K562 (cell line): ENCODE measurements around the gene HNRNPDL. TPM values are rescaled to one million over a fixed set of nuclear protein-coding genes. Genes with fewer than 3 reads are reported as not detected.
A peak's percentile ranks its signal among the peaks of the same experiment; 100 is the strongest.

ENCODE experiments used
- BRD4 ChIP-seq: fragments of 200-600 bp; sonication (generic); IDR thresholded peaks from 2 replicates; pipeline ENCODE4 v1.6.1; 2017; ENCODE audit warnings: inconsistent platforms
- ELF1 ChIP-seq: fragments of 200-800 bp; sonication (Bioruptor generic); IDR thresholded peaks from 2 replicates; pipeline ENCODE4 v1.6.1; 2016; ENCODE audit warnings: missing genetic modification characterization, missing compliant biosample characterization
- EP400 ChIP-seq: fragments of 450-650 bp; IDR thresholded peaks from 2 replicates; pipeline ENCODE4 v1.6.1; 2017; ENCODE audit warnings: antibody characterized with exemption, mild to moderate bottlenecking, moderate library complexity
- FIP1L1 ChIP-seq: fragments of 200-400 bp; formaldehyde crosslinking; IDR thresholded peaks from 2 replicates; pipeline ENCODE4 v1.6.1; 2018; ENCODE audit warnings: mild to moderate bottlenecking, low read depth, low read length; ENCODE audit not compliant: poor library complexity, severe bottlenecking
- GABPB2 ChIP-seq: fragments of 250-450 bp; sonication (Bioruptor Pico); conservative IDR thresholded peaks from 2 replicates; pipeline ENCODE4 v1.5.1; 2021; ENCODE audit warnings: mild to moderate bottlenecking
- HCFC1 ChIP-seq: IDR thresholded peaks from 2 replicates; pipeline ENCODE4 v1.6.1; 2012; ENCODE audit warnings: low read depth, low read length, improper control_type of control experiment
- KLF10 ChIP-seq: fragments of 250-450 bp; sonication (Bioruptor Pico); IDR thresholded peaks from 2 replicates; pipeline ENCODE4 v1.6.1; 2021; ENCODE audit warnings: matching md5 sums
- MEF2D ChIP-seq: conservative IDR thresholded peaks from 2 replicates; pipeline ENCODE4 v1.6.1; 2016; ENCODE audit warnings: low read depth, missing genetic modification characterization, missing compliant biosample characterization
- POU5F1 ChIP-seq: fragments of 150-350 bp; IDR thresholded peaks from 2 replicates; pipeline ENCODE4 v1.6.1; 2014; ENCODE audit warnings: borderline replicate concordance, low read length, low read depth, mild to moderate bottlenecking; ENCODE audit not compliant: partially characterized antibody
- PRPF4 ChIP-seq: fragments of 200-400 bp; formaldehyde crosslinking; IDR thresholded peaks from one replicate; pipeline ENCODE4 v1.6.1; 2017; ENCODE audit warnings: low read length, low read depth, mild to moderate bottlenecking; ENCODE audit not compliant: insufficient read depth, poor library complexity, severe bottlenecking
- RCOR1 ChIP-seq, 2 experiments: IDR thresholded peaks; 2 replicates each; pipeline ENCODE4 v1.6.1; 2012; ENCODE audit warnings: low read depth in 2 of 2, low read length in 2 of 2, borderline replicate concordance in 1 of 2, improper control_type of control experiment in 1 of 2
- SAFB ChIP-seq: fragments of 200-400 bp; formaldehyde crosslinking; IDR thresholded peaks from 2 replicates; pipeline ENCODE4 v1.6.1; 2017; ENCODE audit warnings: low read depth, low read length, borderline replicate concordance
- SMARCA5 ChIP-seq: fragments of 450-650 bp; IDR thresholded peaks from 2 replicates; pipeline ENCODE4 v1.6.1; 2016
- XRCC3 ChIP-seq: fragments of 450-650 bp; IDR thresholded peaks from 2 replicates; pipeline ENCODE4 v1.6.1; 2017; ENCODE audit warnings: mild to moderate bottlenecking, moderate library complexity
- ZKSCAN1 ChIP-seq: fragments of 150-350 bp; IDR thresholded peaks from 2 replicates; pipeline ENCODE4 v1.6.1; 2016; ENCODE audit warnings: low read depth, low read length
- ZKSCAN8 ChIP-seq: fragments of 200-800 bp; sonication (Bioruptor generic); IDR thresholded peaks from 2 replicates; pipeline ENCODE4 v1.6.1; 2016; ENCODE audit warnings: missing genetic modification characterization, missing compliant biosample characterization
- ZNF121 ChIP-seq: sonication (generic); formaldehyde crosslinking; conservative IDR thresholded peaks from 2 replicates; pipeline ENCODE4 v1.8.0; 2022; ENCODE audit warnings: missing genetic modification reagents
- ZNF785 ChIP-seq: fragments of 250-450 bp; sonication (Bioruptor Pico); IDR thresholded peaks from 2 replicates; pipeline ENCODE4 v1.4.0; 2020; ENCODE audit warnings: mild to moderate bottlenecking
- ZNF79 ChIP-seq: fragments of 250-450 bp; sonication (Bioruptor Pico); IDR thresholded peaks from 2 replicates; pipeline ENCODE4 v1.4.0; 2020; ENCODE audit warnings: low read depth, mild to moderate bottlenecking, moderate library complexity
- polyA plus RNA-seq, 8 experiments: library from polyadenylated mRNA; depleted of rRNA in 4 of 8; stranded (reverse) in 5 of 8; unstranded in 3 of 8; fragments of >200 nt; fragmentation: Nextera tagmentation in 2 of 8; fragmentation: Illumina TruSeq in 1 of 8; extraction: Ambion mirVana in 2 of 8; extraction: Trizol in 1 of 8; gene quantifications; 2 replicates each; pipeline versions ENCODE4 v1.2.1 to v1.2.3, GENCODE V29; 2011 to 2014; ENCODE audit warnings: inconsistent platforms in 1 of 8, missing spikeins in 1 of 8
- total RNA-seq, 7 experiments: library from RNA; depleted of rRNA in 6 of 7; stranded (reverse); fragments of >200 nt in 6 of 7; fragmentation: Illumina TruSeq in 2 of 7; extraction: Trizol in 2 of 7; gene quantifications; 2 replicates each; pipeline versions ENCODE4 v1.2.1 to v1.2.3, GENCODE V29; 2011 to 2021; ENCODE audit warnings: low replicate concordance in 1 of 7
- TF ChIP-seq, protein P1 (sequence below): fragments of 450-650 bp; IDR thresholded peaks from 2 replicates; pipeline ENCODE4 v1.6.1; 2016
- TF ChIP-seq, protein P2 (sequence below): sonication (generic); formaldehyde crosslinking; IDR thresholded peaks from 2 replicates; pipeline ENCODE4 v1.8.1; 2022; ENCODE audit warnings: missing genetic modification reagents
- TF ChIP-seq, protein P3 (sequence below): fragments of 250-450 bp; sonication (Bioruptor Pico); IDR thresholded peaks from 2 replicates; pipeline ENCODE4 v1.9.0; 2021; ENCODE audit warnings: mild to moderate bottlenecking, inconsistent platforms
- TF ChIP-seq, protein P4 (sequence below): fragments of 450-650 bp; formaldehyde crosslinking; IDR thresholded peaks from 2 replicates; pipeline ENCODE4 v1.4.0; 2020; ENCODE audit warnings: mild to moderate bottlenecking, mixed read lengths

Gene HNRNPDL
- total and polyA plus RNA-seq, 9 of the 15 experiments (the other 6 are each of a cell fraction or from before 2014, with no cell fraction given), result 243 to 652 (median 351) TPM

DNA sequence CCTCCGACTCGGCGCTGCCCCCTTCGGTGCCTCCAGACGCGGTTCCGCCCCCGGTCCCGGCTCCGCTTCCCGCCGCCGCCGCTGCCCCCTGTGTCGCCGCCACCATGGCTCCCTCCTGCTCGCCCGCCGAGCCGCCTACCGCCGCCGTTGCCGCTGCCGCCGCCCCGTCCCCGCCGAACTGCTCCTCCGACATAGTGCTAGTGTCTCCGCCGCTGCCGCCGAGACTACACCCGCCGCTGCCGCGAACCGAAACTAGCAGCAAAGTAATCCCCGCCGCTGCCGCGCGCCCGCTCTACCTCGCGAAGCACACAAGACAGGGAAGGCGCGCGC is 56.8 kb downstream of the HNRNPDL start (continued):
- TF ChIP-seq GABPB2, result no peak
- no peak for TF ChIP-seq ZKSCAN8 (CRISPR knock-in tag)
- TF ChIP-seq HCFC1, result no peak
- TF ChIP-seq ZNF79 (CRISPR knock-in tag), result no peak
- TF ChIP-seq, protein P1, sequence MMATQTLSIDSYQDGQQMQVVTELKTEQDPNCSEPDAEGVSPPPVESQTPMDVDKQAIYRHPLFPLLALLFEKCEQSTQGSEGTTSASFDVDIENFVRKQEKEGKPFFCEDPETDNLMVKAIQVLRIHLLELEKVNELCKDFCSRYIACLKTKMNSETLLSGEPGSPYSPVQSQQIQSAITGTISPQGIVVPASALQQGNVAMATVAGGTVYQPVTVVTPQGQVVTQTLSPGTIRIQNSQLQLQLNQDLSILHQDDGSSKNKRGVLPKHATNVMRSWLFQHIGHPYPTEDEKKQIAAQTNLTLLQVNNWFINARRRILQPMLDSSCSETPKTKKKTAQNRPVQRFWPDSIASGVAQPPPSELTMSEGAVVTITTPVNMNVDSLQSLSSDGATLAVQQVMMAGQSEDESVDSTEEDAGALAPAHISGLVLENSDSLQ, result no peak
- TF ChIP-seq, protein P2, sequence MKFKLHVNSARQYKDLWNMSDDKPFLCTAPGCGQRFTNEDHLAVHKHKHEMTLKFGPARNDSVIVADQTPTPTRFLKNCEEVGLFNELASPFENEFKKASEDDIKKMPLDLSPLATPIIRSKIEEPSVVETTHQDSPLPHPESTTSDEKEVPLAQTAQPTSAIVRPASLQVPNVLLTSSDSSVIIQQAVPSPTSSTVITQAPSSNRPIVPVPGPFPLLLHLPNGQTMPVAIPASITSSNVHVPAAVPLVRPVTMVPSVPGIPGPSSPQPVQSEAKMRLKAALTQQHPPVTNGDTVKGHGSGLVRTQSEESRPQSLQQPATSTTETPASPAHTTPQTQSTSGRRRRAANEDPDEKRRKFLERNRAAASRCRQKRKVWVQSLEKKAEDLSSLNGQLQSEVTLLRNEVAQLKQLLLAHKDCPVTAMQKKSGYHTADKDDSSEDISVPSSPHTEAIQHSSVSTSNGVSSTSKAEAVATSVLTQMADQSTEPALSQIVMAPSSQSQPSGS (CRISPR knock-in tag), result no peak; the same call in 1 of the 2 replicates
- no peak for TF ChIP-seq ZNF121
- peak; percentile 95 for TF ChIP-seq PRPF4
- TF ChIP-seq MEF2D (tag), result no peak
- TF ChIP-seq ZNF785 (CRISPR knock-in tag), result no peak
- TF ChIP-seq, protein P3, sequence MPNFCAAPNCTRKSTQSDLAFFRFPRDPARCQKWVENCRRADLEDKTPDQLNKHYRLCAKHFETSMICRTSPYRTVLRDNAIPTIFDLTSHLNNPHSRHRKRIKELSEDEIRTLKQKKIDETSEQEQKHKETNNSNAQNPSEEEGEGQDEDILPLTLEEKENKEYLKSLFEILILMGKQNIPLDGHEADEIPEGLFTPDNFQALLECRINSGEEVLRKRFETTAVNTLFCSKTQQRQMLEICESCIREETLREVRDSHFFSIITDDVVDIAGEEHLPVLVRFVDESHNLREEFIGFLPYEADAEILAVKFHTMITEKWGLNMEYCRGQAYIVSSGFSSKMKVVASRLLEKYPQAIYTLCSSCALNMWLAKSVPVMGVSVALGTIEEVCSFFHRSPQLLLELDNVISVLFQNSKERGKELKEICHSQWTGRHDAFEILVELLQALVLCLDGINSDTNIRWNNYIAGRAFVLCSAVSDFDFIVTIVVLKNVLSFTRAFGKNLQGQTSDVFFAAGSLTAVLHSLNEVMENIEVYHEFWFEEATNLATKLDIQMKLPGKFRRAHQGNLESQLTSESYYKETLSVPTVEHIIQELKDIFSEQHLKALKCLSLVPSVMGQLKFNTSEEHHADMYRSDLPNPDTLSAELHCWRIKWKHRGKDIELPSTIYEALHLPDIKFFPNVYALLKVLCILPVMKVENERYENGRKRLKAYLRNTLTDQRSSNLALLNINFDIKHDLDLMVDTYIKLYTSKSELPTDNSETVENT (CRISPR knock-in tag), result no peak
- TF ChIP-seq XRCC3, result no peak
- TF ChIP-seq SMARCA5, result no peak
- TF ChIP-seq FIP1L1, result peak; percentile 90
- TF ChIP-seq RCOR1 (IDR thresholded peaks at IDR 0.05; ENCODE audit: borderline replicate concordance in 1 of 2, low read depth in 2 of 2, low read length in 2 of 2), result no peak
- TF ChIP-seq, protein P4, sequence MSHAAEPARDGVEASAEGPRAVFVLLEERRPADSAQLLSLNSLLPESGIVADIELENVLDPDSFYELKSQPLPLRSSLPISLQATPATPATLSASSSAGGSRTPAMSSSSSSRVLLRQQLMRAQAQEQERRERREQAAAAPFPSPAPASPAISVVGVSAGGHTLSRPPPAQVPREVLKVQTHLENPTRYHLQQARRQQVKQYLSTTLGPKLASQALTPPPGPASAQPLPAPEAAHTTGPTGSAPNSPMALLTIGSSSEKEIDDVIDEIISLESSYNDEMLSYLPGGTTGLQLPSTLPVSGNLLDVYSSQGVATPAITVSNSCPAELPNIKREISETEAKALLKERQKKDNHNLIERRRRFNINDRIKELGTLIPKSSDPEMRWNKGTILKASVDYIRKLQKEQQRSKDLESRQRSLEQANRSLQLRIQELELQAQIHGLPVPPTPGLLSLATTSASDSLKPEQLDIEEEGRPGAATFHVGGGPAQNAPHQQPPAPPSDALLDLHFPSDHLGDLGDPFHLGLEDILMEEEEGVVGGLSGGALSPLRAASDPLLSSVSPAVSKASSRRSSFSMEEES (CRISPR knock-in tag), result no peak
- no peak for TF ChIP-seq POU5F1
- TF ChIP-seq SAFB, result 0 out of 2 replicates have a peak, but pooled peaks have one; percentile 12
- no peak for TF ChIP-seq ZKSCAN1
- no peak; the same call in 1 of the 2 replicates for TF ChIP-seq BRD4
- TF ChIP-seq EP400, result no peak
- 0 out of 2 replicates have a peak, but pooled peaks have one; percentile 4 for TF ChIP-seq ELF1 (tag)
- no peak for TF ChIP-seq KLF10 (CRISPR knock-in tag)
